Neural cell (in vitro differentiated cells): Measurements from ENCODE around the gene PHTF2. TPM values are rescaled to one million over a fixed set of nuclear protein-coding genes. Genes with fewer than 3 reads are reported as not detected.

Experiments
- H2AFZ ChIP-seq: fragments of 200-600, 300-800 bp; sonication (generic), shearing (Covaris generic); 2 replicates; pipeline ENCODE4 v1.6.0; 2014; ENCODE audit warnings: low read depth, mild to moderate bottlenecking, antibody characterized with exemption, low read length, moderate library complexity
- H3F3A ChIP-seq: fragments of 200-600 bp; shearing (Covaris generic); 2 replicates; pipeline ENCODE4 v1.6.1; 2016; ENCODE audit warnings: mild to moderate bottlenecking, moderate library complexity, mixed read lengths, antibody characterized with exemption, low read length; ENCODE audit not compliant: insufficient read depth, poor library complexity, severe bottlenecking
- H3K27ac ChIP-seq: fragments of 200-600, 300-800 bp; sonication (generic), shearing (Covaris generic); 2 replicates; pipeline ENCODE4 v1.5.1; 2014; ENCODE audit warnings: mild to moderate bottlenecking, low read length, moderate library complexity
- H3K27me3 ChIP-seq: fragments of 300-800, 200-600 bp; sonication (generic), shearing (Covaris generic); 2 replicates; pipeline ENCODE4 v1.6.0; 2014; ENCODE audit warnings: mild to moderate bottlenecking, low read depth, low read length, moderate library complexity; ENCODE audit not compliant: insufficient read depth
- H3K36me3 ChIP-seq: fragments of 300-800, 200-600 bp; sonication (generic), shearing (Covaris generic); 2 replicates; pipeline ENCODE4 v1.5.1; 2014; ENCODE audit warnings: mild to moderate bottlenecking, antibody characterized with exemption, low read length, moderate library complexity; ENCODE audit not compliant: insufficient read depth
- H3K4me2 ChIP-seq: fragments of 300-800, 200-600 bp; sonication (generic), shearing (Covaris generic); 2 replicates; pipeline ENCODE4 v1.6.0; 2014; ENCODE audit warnings: mild to moderate bottlenecking, low read length
- H3K4me3 ChIP-seq: fragments of 300-800, 200-600 bp; sonication (generic), shearing (Covaris generic); 2 replicates; pipeline ENCODE4 v1.5.1; 2014; ENCODE audit warnings: mild to moderate bottlenecking, low read length, moderate library complexity
- H3K79me2 ChIP-seq: fragments of 200-600 bp; shearing (Covaris generic); replicated peaks from 2 replicates; pipeline ENCODE4 v1.6.0; 2014; ENCODE audit warnings: mild to moderate bottlenecking, low read length, moderate library complexity; ENCODE audit not compliant: insufficient read depth
- H3K9ac ChIP-seq: fragments of 300-800, 200-600 bp; sonication (generic), shearing (Covaris generic); 2 replicates; pipeline ENCODE4 v1.6.1; 2016; ENCODE audit warnings: mild to moderate bottlenecking, low read length, mixed read lengths
- H3K9me2 ChIP-seq: fragments of 200-600 bp; shearing (Covaris generic); 2 replicates; pipeline ENCODE4 v1.6.1; 2016; ENCODE audit warnings: mild to moderate bottlenecking, low read length, mixed read lengths; ENCODE audit not compliant: insufficient read depth
- H3K9me3 ChIP-seq: fragments of 200-600, 300-800 bp; sonication (generic), shearing (Covaris generic); 2 replicates; pipeline ENCODE4 v1.6.1; 2016; ENCODE audit warnings: mild to moderate bottlenecking, mixed run types, low read length, moderate library complexity, mixed read lengths
- H4K20me1 ChIP-seq: fragments of 200-600 bp; shearing (Covaris generic); 2 replicates; pipeline ENCODE4 v1.6.1; 2016; ENCODE audit warnings: mild to moderate bottlenecking, mixed run types; ENCODE audit not compliant: insufficient read depth
- EP300 ChIP-seq: fragments of 450-650 bp; conservative IDR thresholded peaks from 2 replicates; pipeline ENCODE4 v1.6.1; 2014; ENCODE audit warnings: antibody characterized with exemption, mild to moderate bottlenecking, moderate library complexity; ENCODE audit not compliant: poor library complexity, severe bottlenecking
- EZH2 ChIP-seq: fragments of 200-600, 300-800 bp; shearing (Covaris generic), sonication (generic); IDR thresholded peaks from 2 replicates; pipeline ENCODE4 v1.6.1; 2014; ENCODE audit warnings: antibody characterized with exemption, low read length, borderline replicate concordance, mild to moderate bottlenecking; ENCODE audit not compliant: insufficient read depth, poor library complexity, severe bottlenecking
- MXI1 ChIP-seq: fragments of 450-650 bp; conservative IDR thresholded peaks from 2 replicates; pipeline ENCODE4 v1.6.1; 2014; ENCODE audit warnings: antibody characterized with exemption, mild to moderate bottlenecking; ENCODE audit not compliant: poor library complexity, severe bottlenecking
- POLR2AphosphoS5 ChIP-seq: IDR thresholded peaks from 2 replicates; pipeline ENCODE4 v1.6.1; 2012
- RAD21 ChIP-seq: fragments of 450-650 bp; conservative IDR thresholded peaks from 2 replicates; pipeline ENCODE4 v1.6.1; 2014; ENCODE audit warnings: antibody characterized with exemption, mild to moderate bottlenecking, moderate library complexity
- SMC3 ChIP-seq: fragments of 450-650 bp; conservative IDR thresholded peaks from 2 replicates; pipeline ENCODE4 v1.6.1; 2014; ENCODE audit warnings: antibody characterized with exemption, mild to moderate bottlenecking, moderate library complexity; ENCODE audit not compliant: poor library complexity
- TAF1 ChIP-seq: IDR thresholded peaks from 2 replicates; pipeline ENCODE4 v1.6.1; 2012; ENCODE audit warnings: low read depth
- polyA plus RNA-seq: library from polyadenylated mRNA; depleted of rRNA; stranded (reverse); fragments of >200 nt; gene quantifications from 2 replicates; pipeline ENCODE4 v1.2.3, GENCODE V29; 2014
- TF ChIP-seq, protein P1 (sequence below): fragments of 450-650 bp; IDR thresholded peaks from 2 replicates; pipeline ENCODE4 v1.5.1; 2014; ENCODE audit warnings: antibody characterized with exemption, mild to moderate bottlenecking, moderate library complexity; ENCODE audit not compliant: poor library complexity, severe bottlenecking
- TF ChIP-seq, protein P2 (sequence below): IDR thresholded peaks from 2 replicates; pipeline ENCODE4 v1.6.1; 2012; ENCODE audit warnings: borderline replicate concordance

PHTF2 gene
- polyA plus RNA-seq, 1 donor from 2014 or later, result 34.4 TPM

DNA sequence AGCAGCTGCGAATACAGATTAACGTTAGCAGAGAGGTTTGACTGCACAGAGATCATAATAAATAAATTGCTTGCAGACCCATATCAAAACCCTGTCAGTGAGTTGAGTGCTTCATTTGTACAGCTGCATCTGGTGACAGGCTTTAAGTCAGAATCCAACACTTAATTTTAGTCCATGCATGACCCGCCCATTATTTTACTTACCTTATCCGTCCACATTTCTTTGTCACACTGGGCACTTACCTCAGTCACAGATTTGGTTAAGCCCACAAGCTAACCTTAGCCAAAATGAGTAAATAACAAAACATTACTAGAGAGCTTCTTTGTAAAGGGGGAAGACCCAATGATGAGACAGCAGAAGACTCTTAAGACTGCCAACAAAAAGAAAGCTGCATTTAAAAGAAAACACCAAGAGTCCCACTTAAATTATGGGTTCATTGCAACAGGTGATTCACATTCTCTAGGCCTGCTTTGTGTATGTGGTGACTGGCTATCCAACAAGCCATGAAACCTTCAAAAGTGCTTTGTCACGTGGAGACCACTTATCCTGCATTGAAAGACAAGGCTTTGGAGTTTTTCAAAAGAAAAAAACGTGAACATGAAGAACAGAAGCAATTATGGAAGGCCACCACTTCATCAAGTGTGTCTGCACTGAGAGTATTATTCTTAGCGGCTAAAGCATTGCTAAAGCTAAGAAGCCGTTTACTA, 32.2 kb downstream of the PHTF2 start:
- Histone ChIP-seq H3K4me2 (no peak overlapping the region), H3K4me3 (no peak overlapping the region), H3F3A (no peaks in the 10 kb centered on the region), H3K9me2 (no peaks in the 10 kb centered on the region), H3K27ac (no peak overlapping the region), H3K79me2 (no peaks in the 10 kb centered on the region), H3K9me3 (no peaks in the 10 kb centered on the region), H3K36me3 (no peaks in the 10 kb centered on the region), H4K20me1 (no peaks in the 10 kb centered on the region), H3K9ac (no peak overlapping the region), H3K27me3 (no peaks in the 10 kb centered on the region), H2AFZ (no peak overlapping the region)
- TF ChIP-seq, protein P1, sequence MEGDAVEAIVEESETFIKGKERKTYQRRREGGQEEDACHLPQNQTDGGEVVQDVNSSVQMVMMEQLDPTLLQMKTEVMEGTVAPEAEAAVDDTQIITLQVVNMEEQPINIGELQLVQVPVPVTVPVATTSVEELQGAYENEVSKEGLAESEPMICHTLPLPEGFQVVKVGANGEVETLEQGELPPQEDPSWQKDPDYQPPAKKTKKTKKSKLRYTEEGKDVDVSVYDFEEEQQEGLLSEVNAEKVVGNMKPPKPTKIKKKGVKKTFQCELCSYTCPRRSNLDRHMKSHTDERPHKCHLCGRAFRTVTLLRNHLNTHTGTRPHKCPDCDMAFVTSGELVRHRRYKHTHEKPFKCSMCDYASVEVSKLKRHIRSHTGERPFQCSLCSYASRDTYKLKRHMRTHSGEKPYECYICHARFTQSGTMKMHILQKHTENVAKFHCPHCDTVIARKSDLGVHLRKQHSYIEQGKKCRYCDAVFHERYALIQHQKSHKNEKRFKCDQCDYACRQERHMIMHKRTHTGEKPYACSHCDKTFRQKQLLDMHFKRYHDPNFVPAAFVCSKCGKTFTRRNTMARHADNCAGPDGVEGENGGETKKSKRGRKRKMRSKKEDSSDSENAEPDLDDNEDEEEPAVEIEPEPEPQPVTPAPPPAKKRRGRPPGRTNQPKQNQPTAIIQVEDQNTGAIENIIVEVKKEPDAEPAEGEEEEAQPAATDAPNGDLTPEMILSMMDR, result no peak
- TF ChIP-seq POLR2AphosphoS5 (no peak), RAD21 (no peak), SMC3 (no peak), EZH2 (no peak), TAF1 (no peak), MXI1 (no peak), EP300 (no peak)
- TF ChIP-seq, protein P2, sequence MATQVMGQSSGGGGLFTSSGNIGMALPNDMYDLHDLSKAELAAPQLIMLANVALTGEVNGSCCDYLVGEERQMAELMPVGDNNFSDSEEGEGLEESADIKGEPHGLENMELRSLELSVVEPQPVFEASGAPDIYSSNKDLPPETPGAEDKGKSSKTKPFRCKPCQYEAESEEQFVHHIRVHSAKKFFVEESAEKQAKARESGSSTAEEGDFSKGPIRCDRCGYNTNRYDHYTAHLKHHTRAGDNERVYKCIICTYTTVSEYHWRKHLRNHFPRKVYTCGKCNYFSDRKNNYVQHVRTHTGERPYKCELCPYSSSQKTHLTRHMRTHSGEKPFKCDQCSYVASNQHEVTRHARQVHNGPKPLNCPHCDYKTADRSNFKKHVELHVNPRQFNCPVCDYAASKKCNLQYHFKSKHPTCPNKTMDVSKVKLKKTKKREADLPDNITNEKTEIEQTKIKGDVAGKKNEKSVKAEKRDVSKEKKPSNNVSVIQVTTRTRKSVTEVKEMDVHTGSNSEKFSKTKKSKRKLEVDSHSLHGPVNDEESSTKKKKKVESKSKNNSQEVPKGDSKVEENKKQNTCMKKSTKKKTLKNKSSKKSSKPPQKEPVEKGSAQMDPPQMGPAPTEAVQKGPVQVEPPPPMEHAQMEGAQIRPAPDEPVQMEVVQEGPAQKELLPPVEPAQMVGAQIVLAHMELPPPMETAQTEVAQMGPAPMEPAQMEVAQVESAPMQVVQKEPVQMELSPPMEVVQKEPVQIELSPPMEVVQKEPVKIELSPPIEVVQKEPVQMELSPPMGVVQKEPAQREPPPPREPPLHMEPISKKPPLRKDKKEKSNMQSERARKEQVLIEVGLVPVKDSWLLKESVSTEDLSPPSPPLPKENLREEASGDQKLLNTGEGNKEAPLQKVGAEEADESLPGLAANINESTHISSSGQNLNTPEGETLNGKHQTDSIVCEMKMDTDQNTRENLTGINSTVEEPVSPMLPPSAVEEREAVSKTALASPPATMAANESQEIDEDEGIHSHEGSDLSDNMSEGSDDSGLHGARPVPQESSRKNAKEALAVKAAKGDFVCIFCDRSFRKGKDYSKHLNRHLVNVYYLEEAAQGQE, result no peak

DNA sequence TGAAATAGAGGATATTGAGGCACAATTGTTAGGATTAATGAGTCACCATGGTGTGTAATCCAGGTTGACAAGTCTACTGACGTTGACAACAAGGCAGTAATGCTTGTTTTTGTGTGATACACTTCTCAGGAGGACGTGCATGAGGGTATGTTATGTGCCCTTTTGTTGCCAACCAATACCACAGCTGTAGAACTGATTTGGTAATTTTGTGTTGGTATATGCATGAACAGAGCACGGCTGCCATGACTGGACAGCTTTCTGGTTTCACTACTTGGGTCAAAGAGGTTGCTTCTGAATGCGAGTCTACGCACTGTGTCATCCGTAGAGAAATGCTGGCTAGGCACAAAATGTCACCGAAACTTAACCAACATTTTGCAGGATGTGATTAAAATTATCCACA, 32.9 kb downstream of the PHTF2 start:
- Histone ChIP-seq H3K9me2 (no peaks in the 10 kb centered on the region), H2AFZ (no peak overlapping the region), H3K27me3 (no peaks in the 10 kb centered on the region), H3K79me2 (no peaks in the 10 kb centered on the region), H3K9me3 (no peaks in the 10 kb centered on the region), H3K36me3 (no peaks in the 10 kb centered on the region), H3K9ac (no peak overlapping the region), H4K20me1 (no peaks in the 10 kb centered on the region), H3K4me2 (no peak overlapping the region), H3K4me3 (no peak overlapping the region), H3K27ac (no peak overlapping the region), H3F3A (no peaks in the 10 kb centered on the region)
- TF ChIP-seq SMC3 (no peak), POLR2AphosphoS5 (no peak), TAF1 (no peak), EZH2 (no peak), EP300 (no peak), RAD21 (no peak), MXI1 (no peak)
- TF ChIP-seq, protein P2, result no peak
- TF ChIP-seq, protein P1, result no peak
